Astrocyte (in vitro differentiated cells and primary cell): ENCODE results near the gene OR56A1.

Source experiments
- CTCF ChIP-seq: IDR thresholded peaks from 2 replicates; pipeline ENCODE4 v1.5.1; 2011; ENCODE audit warnings: low read depth, mild to moderate bottlenecking, inconsistent platforms, low read length, moderate library complexity; ENCODE audit not compliant: insufficient read depth
- EZH2 ChIP-seq: IDR thresholded peaks from 2 replicates; pipeline ENCODE4 v1.6.1; 2012; ENCODE audit warnings: mild to moderate bottlenecking, low read length, inconsistent platforms; ENCODE audit not compliant: insufficient read depth

- no peak for TF ChIP-seq CTCF
- TF ChIP-seq EZH2, result no peak
Observed at GRCh38 chr11:6030708-6031405, at the start of gene OR56A1.
